ENCODE data around the gene KIF6.
"Not testable (repeated sequence)": the region's sequence is repeated elsewhere in the genome, so short reads cannot be mapped to it uniquely, and the experiment has no call there.

Gene KIF6

DNA sequence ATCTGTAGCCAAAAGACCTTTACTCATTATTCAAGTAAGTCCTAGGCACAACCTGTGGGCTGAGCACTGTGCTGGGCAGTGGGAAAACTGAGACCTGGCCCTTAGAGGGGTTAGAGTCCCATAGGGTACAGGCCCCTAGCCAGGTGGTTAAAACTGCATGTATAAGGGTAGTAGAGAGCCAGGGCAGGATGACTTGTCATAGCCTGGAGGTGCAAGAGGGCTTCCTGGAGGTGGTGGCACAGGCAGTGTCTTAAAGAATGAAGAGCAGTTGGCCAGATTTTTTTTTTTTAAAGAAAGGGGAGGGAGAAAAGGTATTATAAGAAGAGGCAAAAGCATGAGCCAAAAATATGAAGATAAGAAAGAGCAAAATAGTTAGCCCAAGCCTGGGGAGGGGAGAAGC, 226.2 kb downstream of the KIF6 start:
- DNase-seq (ENCODE audit: low spot score): no peak

- no peak for DNase-seq (ENCODE audit: low spot score)
Observed at GRCh38 chr6:39498096-39498495, 227.1 kb downstream of the KIF6 start.

GRCh38 chr6:39496915-39497314, 228.3 kb downstream of the KIF6 start:
- no peak for DNase-seq (ENCODE audit: low spot score)

- DNase-seq (ENCODE audit: low spot score): no peak
Observed at GRCh38 chr6:39496456-39496855, 228.8 kb downstream of the KIF6 start.

GRCh38 chr6:39495640-39496039, 229.6 kb downstream of the KIF6 start:
- DNase-seq (ENCODE audit: low spot score): no peak

DNA sequence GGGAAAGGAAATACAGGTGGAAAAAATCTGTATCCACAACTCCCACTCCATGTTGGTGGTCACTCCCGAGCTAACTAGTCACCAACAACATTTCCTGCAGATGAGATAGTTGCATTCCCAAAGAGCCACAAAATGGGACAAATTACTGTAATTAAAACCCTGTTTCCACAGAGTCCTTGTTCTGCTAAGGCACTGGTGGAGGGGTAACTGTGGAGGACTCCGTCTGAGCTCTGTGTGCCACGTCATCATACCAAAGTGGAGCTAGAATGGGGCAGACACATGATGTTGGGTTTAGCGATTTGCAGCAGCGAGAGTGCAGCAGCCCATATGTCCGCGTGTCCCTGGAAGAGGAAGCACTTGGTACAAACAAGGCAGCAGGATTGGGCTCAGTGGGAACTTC, 230.2 kb downstream of the KIF6 start:
- no peak for DNase-seq (ENCODE audit: low spot score)

DNA sequence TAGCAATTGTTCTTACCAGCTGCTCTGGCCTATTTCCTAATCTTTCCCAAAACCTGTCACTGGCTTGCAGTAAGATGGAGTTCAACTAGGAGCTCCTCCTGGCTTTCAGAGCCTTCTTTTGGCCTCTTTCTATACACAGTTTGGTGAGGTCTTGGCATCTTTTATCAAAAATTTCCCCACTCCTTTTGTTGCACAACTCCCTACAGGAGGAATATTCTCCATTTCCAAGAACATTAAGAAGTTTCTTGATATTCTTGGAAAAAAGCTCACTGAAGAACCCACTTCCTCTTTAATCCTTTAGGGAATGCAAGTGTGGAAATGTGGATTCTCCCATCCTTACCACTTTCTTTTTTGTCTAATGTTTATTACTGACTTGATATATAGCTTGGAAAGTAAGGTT, 231.4 kb downstream of the KIF6 start:
- DNase-seq (ENCODE audit: low spot score): no peak

DNA sequence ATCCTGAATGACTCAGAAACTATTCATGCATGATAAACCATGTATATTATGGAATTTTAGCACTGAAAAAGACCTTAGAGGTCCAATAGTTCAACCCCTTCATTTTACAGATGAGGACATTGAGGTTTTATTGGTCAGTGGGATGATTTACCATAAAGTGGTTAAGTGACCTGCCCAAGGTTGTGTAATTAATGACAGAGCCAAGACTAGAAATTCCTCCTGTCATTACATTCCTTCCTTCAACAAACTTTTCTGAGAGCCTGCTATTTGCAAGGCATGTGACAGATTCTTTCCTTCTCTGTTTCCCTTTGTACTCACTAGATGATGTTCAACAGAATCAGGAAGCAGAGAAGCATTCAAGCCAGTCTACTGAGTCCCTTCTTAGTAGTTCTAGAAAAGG, 232.0 kb downstream of the KIF6 start:
- no peak for DNase-seq (ENCODE audit: low spot score)

DNA sequence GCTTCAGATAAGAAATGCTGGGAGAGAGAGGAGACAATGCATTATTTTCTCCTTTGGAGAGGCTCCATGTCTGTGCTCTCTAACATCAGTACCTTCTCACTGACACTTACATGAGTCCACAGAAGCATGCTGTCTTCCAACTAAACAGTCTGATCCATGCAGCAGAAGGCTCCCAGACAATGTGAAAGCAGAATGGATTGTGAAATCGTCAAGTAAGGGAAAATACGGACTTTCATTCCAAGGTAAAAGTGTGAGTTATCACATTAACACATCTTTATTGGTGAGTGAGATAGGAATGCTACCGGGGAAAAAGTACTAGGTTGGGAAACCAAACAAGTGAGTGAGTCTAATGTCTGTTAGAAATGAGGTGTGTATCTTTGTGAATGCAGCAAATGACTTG, 235.1 kb downstream of the KIF6 start:
- DNase-seq (ENCODE audit: low spot score): no peak

GRCh38 chr6:39488255-39488879, 236.8 kb downstream of the KIF6 start:
- DNase-seq (ENCODE audit: low spot score): no peak

DNA sequence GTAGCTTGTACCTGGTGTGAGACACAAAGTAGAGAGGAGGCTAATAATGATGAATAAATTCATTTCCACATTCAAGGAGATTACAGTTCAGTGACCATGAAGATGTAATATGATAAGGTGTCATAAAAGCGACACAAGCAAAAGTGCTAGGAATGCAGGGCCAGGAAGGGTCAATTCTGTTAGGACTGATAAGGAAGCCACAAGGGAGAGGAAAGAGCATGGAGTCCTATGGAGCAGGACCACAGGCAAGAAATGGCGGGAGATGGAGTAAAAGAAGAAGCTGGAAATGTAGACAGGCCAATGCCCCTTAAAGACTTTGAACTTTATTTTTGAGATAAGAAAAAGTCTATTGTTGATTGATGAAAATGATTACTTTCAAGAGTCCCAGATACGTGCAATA, 240.9 kb downstream of the KIF6 start:
- DNase-seq (ENCODE audit: low spot score): no peak

- DNase-seq (ENCODE audit: low spot score): not testable (repeated sequence)
Observed at GRCh38 chr6:39479819-39480218, 245.4 kb downstream of the KIF6 start.

GRCh38 chr6:39476670-39477069, 248.5 kb downstream of the KIF6 start:
- no peak for DNase-seq (ENCODE audit: low spot score)

GRCh38 chr6:39476151-39476550, 249.1 kb downstream of the KIF6 start:
- no peak for DNase-seq (ENCODE audit: low spot score)

DNA sequence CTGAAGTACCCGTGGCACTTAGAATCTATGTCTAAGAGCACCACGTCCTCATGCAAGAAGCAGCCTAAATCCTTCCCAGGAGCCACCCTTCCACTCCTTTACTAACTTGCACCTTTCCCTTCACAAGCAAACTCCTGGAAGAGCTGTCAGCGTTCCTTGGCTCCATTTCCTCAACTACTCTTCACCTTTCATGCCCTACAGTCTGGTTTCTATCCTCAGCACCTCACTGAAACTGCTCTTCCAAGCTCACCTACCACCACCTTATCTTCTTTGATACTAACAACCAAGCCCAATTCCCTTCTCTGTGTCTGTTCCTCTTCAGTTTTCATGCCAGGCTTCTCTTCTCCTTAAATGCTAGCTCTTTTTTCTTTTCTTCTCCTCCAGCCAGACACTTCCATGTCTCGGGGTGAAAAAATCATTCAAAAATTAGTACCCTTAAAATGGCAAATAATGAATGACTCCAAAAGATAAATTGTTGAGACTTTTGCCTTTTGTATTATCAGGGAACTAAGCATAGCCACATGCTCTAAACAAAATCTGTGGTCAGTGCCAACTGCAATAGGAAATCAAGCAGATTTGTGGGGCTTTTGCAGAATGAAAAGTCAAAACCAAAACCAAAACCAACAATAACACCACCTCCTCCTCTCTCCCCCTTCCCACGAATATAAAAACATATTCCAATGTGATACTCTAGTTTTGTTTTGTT, 253.1 kb downstream of the KIF6 start:
- no peak for DNase-seq (ENCODE audit: low spot score)

DNA sequence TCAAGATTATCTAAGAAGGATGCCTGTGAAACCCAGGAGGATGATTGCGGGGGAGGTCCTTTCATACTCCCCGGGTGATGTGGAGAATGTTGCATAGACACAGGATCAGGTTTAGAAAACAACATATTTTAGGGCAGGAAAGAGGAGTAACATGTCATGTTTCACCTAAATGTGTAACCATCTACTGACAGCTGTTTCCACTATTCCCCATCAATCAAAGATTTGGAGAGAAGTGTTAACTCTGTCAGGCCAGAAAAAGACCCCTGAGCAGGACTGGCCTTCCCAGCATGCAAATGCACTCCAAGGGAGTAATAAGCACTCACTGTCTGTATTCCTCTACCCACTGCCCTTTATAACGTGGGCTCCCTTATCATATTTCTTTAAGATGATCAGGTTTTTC, 254.7 kb downstream of the KIF6 start:
- no peak for DNase-seq (ENCODE audit: low spot score)

DNA sequence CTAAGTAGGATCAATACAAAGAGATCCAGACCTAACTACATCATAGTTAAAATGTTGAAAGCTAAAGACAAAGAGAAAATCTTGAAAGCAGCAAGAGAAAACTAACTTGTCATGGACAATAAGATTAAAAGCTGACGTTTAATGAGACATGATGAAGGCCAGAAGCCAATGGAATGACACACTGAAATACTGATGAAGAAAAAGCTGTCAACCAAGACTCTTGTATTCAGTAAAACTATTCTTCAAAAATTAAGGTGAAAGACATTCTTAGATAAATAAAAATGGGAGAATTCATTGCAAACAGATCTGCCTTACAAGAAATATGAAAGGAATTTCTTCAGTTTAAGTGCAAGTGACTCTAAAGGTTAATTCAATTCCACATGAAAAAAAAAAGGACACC, 256.8 kb downstream of the KIF6 start:
- DNase-seq (ENCODE audit: low spot score): no peak

GRCh38 chr6:39466631-39467030, 258.6 kb downstream of the KIF6 start:
- DNase-seq (ENCODE audit: low spot score): no peak

DNA sequence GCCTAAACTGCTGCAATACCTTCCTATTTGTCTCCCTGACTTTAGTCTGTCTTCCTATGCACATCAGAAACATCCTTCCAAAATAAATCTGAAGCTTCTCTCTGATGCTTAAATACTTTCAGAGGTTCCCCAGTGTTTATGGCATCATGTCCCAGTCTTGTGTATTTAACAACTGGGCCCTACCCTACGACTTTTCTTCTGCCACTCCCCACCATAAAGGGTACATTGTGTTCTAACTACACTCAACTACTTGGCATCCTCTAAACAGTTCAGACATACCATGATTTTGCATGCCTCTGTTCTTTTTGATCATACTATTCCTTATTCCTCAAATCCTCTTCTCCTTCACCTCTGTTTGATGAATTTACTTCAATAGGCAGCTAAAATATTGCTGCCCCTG, 259.7 kb downstream of the KIF6 start:
- DNase-seq (ENCODE audit: low spot score): no peak

- DNase-seq (ENCODE audit: low spot score): no peak
Observed at GRCh38 chr6:39464067-39464466, 261.1 kb downstream of the KIF6 start.

- no peak for DNase-seq (ENCODE audit: low spot score)
Observed at GRCh38 chr6:39453956-39454524, 271.2 kb downstream of the KIF6 start.

DNA sequence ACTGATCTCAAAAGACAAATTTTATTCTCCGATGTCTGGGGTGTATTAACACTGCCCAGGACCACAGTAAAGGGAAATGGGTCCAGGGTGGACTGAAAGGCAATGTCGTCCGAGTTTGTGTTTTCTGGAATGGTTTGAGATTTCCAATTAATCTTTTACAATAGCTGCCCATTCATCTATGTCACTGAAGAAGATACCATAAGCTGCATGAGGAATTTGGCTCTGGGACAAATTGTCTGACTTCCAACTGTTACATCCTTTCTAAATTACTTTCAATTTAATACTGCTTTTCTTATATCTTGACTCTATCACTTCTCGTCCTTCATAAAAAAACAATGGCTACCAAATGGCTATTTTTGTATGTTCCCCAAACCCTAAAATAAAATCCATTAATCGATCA, 272.0 kb downstream of the KIF6 start:
- no peak for DNase-seq (ENCODE audit: low spot score)

DNA sequence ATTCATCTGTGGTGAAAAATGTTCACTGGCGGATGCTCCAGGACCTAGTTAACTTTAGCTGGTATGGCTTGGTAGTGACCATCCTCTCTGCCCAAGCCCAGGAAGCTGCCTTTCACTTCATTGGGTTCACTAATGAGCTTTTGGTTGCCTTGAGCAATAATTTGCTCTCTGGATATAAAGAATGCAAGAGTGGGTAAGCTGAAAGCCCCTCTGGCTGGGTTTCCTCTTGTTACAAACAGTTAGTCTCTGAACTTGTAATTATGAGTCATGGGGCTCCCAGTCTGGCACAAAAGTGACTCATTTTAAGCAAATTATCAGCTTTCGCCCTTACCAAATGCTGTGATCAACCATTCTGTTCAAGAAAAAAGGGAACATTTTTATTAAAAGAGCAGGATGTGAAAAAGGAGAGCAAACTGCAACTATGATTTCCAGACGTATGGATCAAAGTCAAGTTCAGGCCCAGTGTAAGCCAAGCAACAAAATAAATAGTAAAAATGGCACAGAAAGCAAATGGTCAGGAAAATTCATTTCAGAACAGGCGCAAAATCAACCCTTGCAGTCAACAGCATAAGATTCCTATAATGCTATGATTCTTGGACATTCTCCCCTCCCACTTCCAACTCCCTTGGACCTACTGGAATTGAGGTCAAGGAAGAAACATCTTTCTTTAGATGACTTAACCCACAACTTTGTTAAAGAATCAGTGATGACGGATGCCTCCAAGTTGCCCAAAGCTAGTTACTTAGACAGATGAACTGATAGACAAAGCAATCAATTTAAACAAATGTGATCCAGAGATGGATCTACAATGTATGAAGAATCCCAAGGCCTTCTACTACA, 272.7 kb downstream of the KIF6 start:
- no peak for DNase-seq (ENCODE audit: low spot score)
